OCI-LY7 (cell line): Measurements from ENCODE around the gene PAFAH2. TPM values are rescaled to one million over a fixed set of nuclear protein-coding genes. Genes with fewer than 3 reads are reported as not detected.

Experiments
- BruUV-seq: library from RNA; stranded (reverse); fragments of 400-500 nt; replicated peaks from 2 replicates; lab custom pipeline; 2021; lab: Mats Ljungman, UMichigan
- CTCF ChIA-PET: fragments of 300-600 bp; sonication (Branson Sonifier 250); formaldehyde crosslinking; loops from one replicate; lab custom pipeline; 2022; ENCODE audit warnings: antibody characterized with exemption; ENCODE audit not compliant: unreplicated experiment; lab: Charles Lee
- POLR2A ChIA-PET: fragments of 300-600 bp; sonication (Branson Sonifier 250); formaldehyde crosslinking; loops from one replicate; lab custom pipeline; 2022; ENCODE audit warnings: antibody characterized with exemption; lab: Charles Lee
- DNase-seq: peaks from one replicate; pipeline ENCODE4 v3.0.0-alpha.2; 2015; ENCODE audit warnings: low spot score
- H2AFZ ChIP-seq: fragments of 200-600 bp; sonication (generic), shearing (Covaris generic); 2 replicates; pipeline ENCODE4 v1.6.1; 2014; ENCODE audit warnings: mild to moderate bottlenecking, antibody characterized with exemption, low read length, moderate library complexity
- H3K27ac ChIP-seq: fragments of 200-600 bp; sonication (generic); 2 replicates; pipeline ENCODE4 v1.5.1; 2014; ENCODE audit warnings: mixed run types, low read depth, mild to moderate bottlenecking, moderate library complexity, low read length, inconsistent platforms; ENCODE audit not compliant: poor library complexity, severe bottlenecking
- H3K36me3 ChIP-seq: fragments of 200-600 bp; sonication (generic); 2 replicates; pipeline ENCODE4 v1.6.1; 2014; ENCODE audit warnings: mild to moderate bottlenecking, antibody characterized with exemption, low read length, moderate library complexity, mixed read lengths; ENCODE audit not compliant: insufficient read depth
- H3K4me1 ChIP-seq: fragments of 200-600 bp; sonication (generic); 2 replicates; pipeline ENCODE4 v1.5.1; 2014; ENCODE audit warnings: mild to moderate bottlenecking, low read length; ENCODE audit not compliant: insufficient read depth, poor library complexity, severe bottlenecking
- H3K4me2 ChIP-seq: fragments of 200-600 bp; sonication (generic); 2 replicates; pipeline ENCODE4 v1.6.1; 2014; ENCODE audit warnings: mild to moderate bottlenecking, low read length
- H3K4me3 ChIP-seq: fragments of 200-600 bp; sonication (generic); 2 replicates; pipeline ENCODE4 v1.5.1; 2014; ENCODE audit warnings: mild to moderate bottlenecking, low read depth, low read length; ENCODE audit not compliant: poor library complexity, severe bottlenecking
- H3K79me2 ChIP-seq: fragments of 200-600 bp; sonication (generic); 2 replicates; pipeline ENCODE4 v1.6.1; 2016; ENCODE audit warnings: low read depth, mild to moderate bottlenecking, low read length, moderate library complexity, mixed read lengths; ENCODE audit not compliant: insufficient read depth
- H3K9me2 ChIP-seq: fragments of 200-600 bp; sonication (generic); 2 replicates; pipeline ENCODE4 v1.6.1; 2016; ENCODE audit warnings: mild to moderate bottlenecking, low read length, mixed read lengths; ENCODE audit not compliant: insufficient read depth
- H3K9me3 ChIP-seq: fragments of 200-600 bp; sonication (generic); 2 replicates; pipeline ENCODE4 v1.6.1; 2014; ENCODE audit warnings: mild to moderate bottlenecking, mixed run types, low read length, mixed read lengths
- H4K20me1 ChIP-seq: fragments of 200-600 bp; sonication (generic); 2 replicates; pipeline ENCODE4 v1.6.1; 2014; ENCODE audit warnings: mild to moderate bottlenecking, antibody characterized with exemption, low read length, moderate library complexity, mixed read lengths; ENCODE audit not compliant: insufficient read depth
- CTCF ChIP-seq: fragments of 200-600 bp; sonication (generic); conservative IDR thresholded peaks from 2 replicates; pipeline ENCODE4 v1.5.1; 2014; ENCODE audit warnings: mild to moderate bottlenecking, antibody characterized with exemption, low read length, moderate library complexity, mixed read lengths
- EZH2phosphoT487 ChIP-seq: fragments of 200-600 bp; sonication (generic); IDR thresholded peaks from 2 replicates; pipeline ENCODE4 v1.6.1; 2018; ENCODE audit warnings: low read depth, borderline replicate concordance, mild to moderate bottlenecking, mixed run types, antibody characterized with exemption, low read length, moderate library complexity, mixed read lengths
- intact Hi-C: fragments of 100-400 bp; cut with micrococcal nuclease; formaldehyde crosslinking; loops from one replicate; pipeline ENCODE4 v1.10.0; 2022; ENCODE audit not compliant: unreplicated experiment
- total RNA-seq, 2 experiments: library from RNA; depleted of rRNA in 1 of 2; stranded (reverse); fragments of >200 nt in 1 of 2; shearing (Covaris generic) in 1 of 2; gene quantifications; 2 replicates each; pipeline ENCODE4 v1.2.3, GENCODE V29; 2014 to 2022

The PAFAH2 gene
- total RNA-seq, 2 experiments from 2014 or later = 2.9 to 7.3 TPM

- BruUV-seq = no TSS peak
- H3K36me3 ChIP-seq = no peaks in the 10 kb centered on the region
These were observed 70.9 kb downstream of the PAFAH2 start for GRCh38 chr1:25926731-25927496.

GRCh38 chr1:25924454-25924853, 73.4 kb downstream of the PAFAH2 start:
- POLR2A ChIA-PET = interaction anchor here (0.5 to 1.0 kb wide), 4 partner anchors 69 to 197 kb away, joined by 3 to 5 read pairs (median 3); no protein-coding TSS in a partner anchor
- no peak for TF ChIP-seq EZH2phosphoT487
- no peak for TF ChIP-seq CTCF
- no peak for DNase-seq
- no TSS peak for BruUV-seq
- no peaks in the 10 kb centered on the region for H3K9me2 ChIP-seq
- no peak overlapping the region for H3K4me2 ChIP-seq
- no peak overlapping the region for H3K27ac ChIP-seq
- H3K4me1 ChIP-seq = peaks cover 2% of the 10 kb centered on the region
- no peak overlapping the region for H2AFZ ChIP-seq
- H3K79me2 ChIP-seq = no peaks in the 10 kb centered on the region
- H3K4me3 ChIP-seq = no peak overlapping the region
- intact Hi-C loops = no loop called here
- CTCF ChIA-PET = no interaction called here
- no peaks in the 10 kb centered on the region for H3K9me3 ChIP-seq
- H4K20me1 ChIP-seq = no peaks in the 10 kb centered on the region
- no peaks in the 10 kb centered on the region for H3K36me3 ChIP-seq

More at GRCh38 chr1:25926731-25927496, 70.9 kb downstream of the PAFAH2 start:
- ChIA-PET CTCF (no interaction called here), POLR2A (no interaction called here)
- Histone ChIP-seq H3K4me1 (peaks cover 2% of the 10 kb centered on the region), H3K9me2 (no peaks in the 10 kb centered on the region), H3K9me3 (no peaks in the 10 kb centered on the region), H3K4me3 (no peak overlapping the region), H3K27ac (no peak overlapping the region), H2AFZ (no peak overlapping the region), H3K4me2 (no peak overlapping the region), H4K20me1 (no peaks in the 10 kb centered on the region), H3K79me2 (no peaks in the 10 kb centered on the region)
- TF ChIP-seq CTCF (no peak), EZH2phosphoT487 (no peak)
- DNase-seq = no peak
- intact Hi-C loops = no loop called here

- no peaks in the 10 kb centered on the region for H3K9me2 ChIP-seq
- no peaks in the 10 kb centered on the region for H3K36me3 ChIP-seq
- no TSS peak for BruUV-seq
- DNase-seq = no peak
- intact Hi-C loops = no loop called here
- ChIA-PET POLR2A (interaction anchor here (0.6 kb wide), 1 partner anchor 17 kb away, joined by 3 read pairs; no protein-coding TSS in a partner anchor), CTCF (no interaction called here)
- TF ChIP-seq EZH2phosphoT487 (0 out of 2 replicates have a peak, but pooled peaks have one; percentile 61), CTCF (no peak)
- H3K4me3 ChIP-seq = no peak overlapping the region
- no peak overlapping the region for H2AFZ ChIP-seq
- H4K20me1 ChIP-seq = no peaks in the 10 kb centered on the region
- no peaks in the 10 kb centered on the region for H3K79me2 ChIP-seq
- H3K27ac ChIP-seq = no peak overlapping the region
- no peak overlapping the region for H3K4me2 ChIP-seq
- no peaks in the 10 kb centered on the region for H3K9me3 ChIP-seq
- peaks cover 2% of the 10 kb centered on the region for H3K4me1 ChIP-seq
These were observed 74.8 kb downstream of the PAFAH2 start for GRCh38 chr1:25922971-25923552.
